SU-DHL-6 (cell line): Measurements from ENCODE around the gene RCCD1.

ENCODE experiments used
- H2AFZ ChIP-seq: fragments of 200-600 bp; sonication (generic); 2 replicates; pipeline ENCODE4 v1.6.1; 2014; ENCODE audit warnings: low read depth, mild to moderate bottlenecking, moderate library complexity, mixed read lengths, antibody characterized with exemption, low read length; ENCODE audit not compliant: severe bottlenecking
- H3F3A ChIP-seq: fragments of 200-600 bp; shearing (Covaris generic); 2 replicates; pipeline ENCODE4 v1.6.0; 2016; ENCODE audit warnings: antibody characterized with exemption, mild to moderate bottlenecking; ENCODE audit not compliant: insufficient read depth
- H3K27ac ChIP-seq: fragments of 200-600 bp; sonication (generic); 2 replicates; pipeline ENCODE4 v1.5.1; 2016; ENCODE audit warnings: low read depth, mild to moderate bottlenecking, low read length, moderate library complexity, mixed read lengths
- H3K27me3 ChIP-seq: fragments of 200-600 bp; sonication (generic), shearing (Covaris generic); 2 replicates; pipeline ENCODE4 v1.6.0; 2014; ENCODE audit warnings: mild to moderate bottlenecking, low read length
- H3K36me3 ChIP-seq: fragments of 200-600 bp; sonication (generic); 2 replicates; pipeline ENCODE4 v1.6.1; 2014; ENCODE audit warnings: mild to moderate bottlenecking, low read length, mixed read lengths
- H3K4me2 ChIP-seq: fragments of 300-600, 200-600 bp; shearing (Covaris generic), sonication (generic); 2 replicates; pipeline ENCODE4 v1.6.0; 2014; ENCODE audit warnings: low read length, low read depth, mild to moderate bottlenecking; ENCODE audit not compliant: poor library complexity, severe bottlenecking
- H3K4me3 ChIP-seq: fragments of 200-600 bp; sonication (generic); 2 replicates; pipeline ENCODE4 v1.5.1; 2014; ENCODE audit warnings: antibody characterized with exemption, low read length, mild to moderate bottlenecking, mixed read lengths; ENCODE audit not compliant: insufficient read depth, poor library complexity, severe bottlenecking
- H3K79me2 ChIP-seq: fragments of 200-600 bp; sonication (generic); 2 replicates; pipeline ENCODE4 v1.6.1; 2014; ENCODE audit warnings: mild to moderate bottlenecking, low read length, moderate library complexity; ENCODE audit not compliant: insufficient read depth
- H3K9ac ChIP-seq: fragments of 200-600 bp; sonication (generic); 2 replicates; pipeline ENCODE4 v1.7.0; 2014; ENCODE audit warnings: mild to moderate bottlenecking, low read length
- H3K9me2 ChIP-seq: fragments of 200-600 bp; sonication (generic); replicated peaks from 2 replicates; pipeline ENCODE4 v1.6.1; 2014; ENCODE audit warnings: low read length; ENCODE audit not compliant: insufficient read depth
- H3K9me3 ChIP-seq: fragments of 200-600 bp; sonication (generic); 2 replicates; pipeline ENCODE4 v1.6.1; 2014; ENCODE audit warnings: low read length, mixed read lengths; ENCODE audit not compliant: insufficient read depth
- H4K20me1 ChIP-seq: fragments of 200-600 bp; sonication (generic); 2 replicates; pipeline ENCODE4 v1.6.1; 2014; ENCODE audit warnings: low read depth, mild to moderate bottlenecking, antibody characterized with exemption, low read length, moderate library complexity, mixed read lengths
- CTCF ChIP-seq: fragments of 200-600 bp; sonication (generic); IDR thresholded peaks from one replicate; pipeline ENCODE4 v1.5.1; 2017; ENCODE audit warnings: antibody characterized with exemption, mild to moderate bottlenecking, low read length, moderate library complexity; ENCODE audit not compliant: insufficient read depth, poor library complexity, severe bottlenecking
- EZH2phosphoT487 ChIP-seq: fragments of 200-600 bp; sonication (generic), shearing (Covaris generic); conservative IDR thresholded peaks from 2 replicates; pipeline ENCODE4 v1.6.1; 2018; ENCODE audit warnings: mild to moderate bottlenecking, antibody characterized with exemption, low read length, moderate library complexity, mixed read lengths

Gene RCCD1

GRCh38 chr15:90931828-90932659 is 22.6 kb upstream of the RCCD1 start, which contains the start of gene HDDC3:
Gene HDDC3, minus strand, starts transcription at chr15:90932549. Its CDS starts 9 bp downstream, at chr15:90932540.
- peak; percentile 80 for TF ChIP-seq CTCF
- TF ChIP-seq EZH2phosphoT487, result no peak
- Histone ChIP-seq H3K4me3 (peak within 1 kb of the TSS; percentile 70), H3K79me2 (peaks cover 17% of the 10 kb centered on the region), H3K9me2 (no peaks in the 10 kb centered on the region), H3K9ac (peak within 1 kb of the TSS; percentile 75), H4K20me1 (no peaks in the 10 kb centered on the region), H2AFZ (peak within 1 kb of the TSS; percentile 75), H3K4me2 (peak within 1 kb of the TSS; percentile 75), H3K9me3 (no peaks in the 10 kb centered on the region), H3K36me3 (0 out of 2 replicates have a peak, but pooled peaks cover 2% of the 10 kb centered on the region), H3F3A (peaks cover 20% of the 10 kb centered on the region), H3K27me3 (no peaks in the 10 kb centered on the region), H3K27ac (peak within 1 kb of the TSS; percentile 85)

- H3K9ac ChIP-seq, result peak overlapping the region; percentile 75
- H3K27me3 ChIP-seq, result no peaks in the 10 kb centered on the region
- no peak overlapping the region; the same call in 1 of the 2 replicates for H3K27ac ChIP-seq
- TF ChIP-seq CTCF (no peak), EZH2phosphoT487 (no peak)
- peaks cover 17% of the 10 kb centered on the region for H3K79me2 ChIP-seq
- H3K4me3 ChIP-seq, result peak overlapping the region; percentile 70
- no peaks in the 10 kb centered on the region for H3K9me2 ChIP-seq
- no peaks in the 10 kb centered on the region for H3K9me3 ChIP-seq
- H4K20me1 ChIP-seq, result no peaks in the 10 kb centered on the region
- peak overlapping the region; percentile 28 for H3K4me2 ChIP-seq
- H3K36me3 ChIP-seq, result 0 out of 2 replicates have a peak, but pooled peaks cover 2% of the 10 kb centered on the region
- H3F3A ChIP-seq, result peaks cover 20% of the 10 kb centered on the region
- H2AFZ ChIP-seq, result peak overlapping the region; percentile 75
Observed at GRCh38 chr15:90932660-90932991, 22.1 kb upstream of the RCCD1 start.

- Histone ChIP-seq H2AFZ (no peak overlapping the region), H3K9me3 (no peaks in the 10 kb centered on the region), H3K27ac (no peak overlapping the region), H3K9ac (no peak overlapping the region), H3K79me2 (peaks cover 17% of the 10 kb centered on the region), H3K27me3 (no peaks in the 10 kb centered on the region), H3K9me2 (no peaks in the 10 kb centered on the region), H3F3A (peaks cover 18% of the 10 kb centered on the region), H3K4me3 (no peak overlapping the region), H4K20me1 (no peaks in the 10 kb centered on the region), H3K36me3 (peaks cover 8% of the 10 kb centered on the region; the same call in 1 of the 2 replicates), H3K4me2 (no peak overlapping the region)
- TF ChIP-seq EZH2phosphoT487 (no peak), CTCF (no peak)
Observed at GRCh38 chr15:90933301-90933700, 21.4 kb upstream of the RCCD1 start.
